GM12891 (cell line): Measurements from ENCODE around the gene CASP2.

Experiments used
- DNase-seq: peaks from one replicate; pipeline ENCODE4 v3.0.0; 2011; ENCODE audit warnings: low spot score; ENCODE audit not compliant: insufficient read length
- FAIRE-seq: peaks from 2 replicates; lab custom pipeline; 2011; peaks lifted over from hg19 to GRCh38; lab: Jason Lieb, UNC
- PAX5 ChIP-seq: IDR thresholded peaks from 2 replicates; pipeline ENCODE4 v1.6.1; 2011; ENCODE audit warnings: low read length, moderate library complexity, mild to moderate bottlenecking; ENCODE audit not compliant: insufficient read depth, severe bottlenecking
- POLR2A ChIP-seq: IDR thresholded peaks from 2 replicates; pipeline ENCODE4 v1.6.1; 2011; ENCODE audit warnings: low read depth, low read length, control low read depth
- POLR2AphosphoS5 ChIP-seq: IDR thresholded peaks from 2 replicates; pipeline ENCODE4 v1.6.1; 2011; ENCODE audit warnings: low read depth, low read length, control low read depth
- POU2F2 ChIP-seq: IDR thresholded peaks from 2 replicates; pipeline ENCODE4 v1.6.1; 2011; ENCODE audit warnings: low read depth, mild to moderate bottlenecking, control low read depth, low read length, moderate library complexity
- SPI1 ChIP-seq: IDR thresholded peaks from 2 replicates; pipeline ENCODE4 v1.6.1; 2011; ENCODE audit warnings: low read depth, low read length, control low read depth
- TAF1 ChIP-seq: IDR thresholded peaks from 2 replicates; pipeline ENCODE4 v1.6.1; 2011; ENCODE audit warnings: low read depth, low read length, control low read depth

CASP2 gene

DNA sequence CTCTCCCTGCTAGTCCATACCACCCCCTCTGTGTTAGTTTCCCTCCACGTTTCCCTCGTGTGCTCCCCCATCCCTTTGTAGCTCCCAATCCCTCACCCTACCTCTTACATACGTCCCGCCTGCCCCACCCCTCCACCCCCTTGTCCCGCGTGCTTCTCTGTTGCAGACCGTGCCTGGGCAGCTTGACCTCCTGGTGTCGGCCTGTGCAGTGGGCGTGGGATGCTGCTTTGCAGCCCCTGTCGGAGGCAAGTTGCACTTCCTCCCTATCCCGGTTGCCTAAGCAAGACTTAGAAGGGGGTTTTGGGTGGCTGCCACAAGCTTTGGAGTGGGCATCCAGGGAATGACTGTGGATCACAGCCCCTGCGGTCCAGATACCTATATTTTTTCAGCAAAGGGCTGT lies 35.5 kb downstream of the CASP2 start:
- TF ChIP-seq POLR2A (no peak), POU2F2 (no peak), SPI1 (peak; percentile 47), PAX5 (no peak), TAF1 (no peak), POLR2AphosphoS5 (no peak)
- FAIRE-seq = no peak
- DNase-seq = no peak

DNA sequence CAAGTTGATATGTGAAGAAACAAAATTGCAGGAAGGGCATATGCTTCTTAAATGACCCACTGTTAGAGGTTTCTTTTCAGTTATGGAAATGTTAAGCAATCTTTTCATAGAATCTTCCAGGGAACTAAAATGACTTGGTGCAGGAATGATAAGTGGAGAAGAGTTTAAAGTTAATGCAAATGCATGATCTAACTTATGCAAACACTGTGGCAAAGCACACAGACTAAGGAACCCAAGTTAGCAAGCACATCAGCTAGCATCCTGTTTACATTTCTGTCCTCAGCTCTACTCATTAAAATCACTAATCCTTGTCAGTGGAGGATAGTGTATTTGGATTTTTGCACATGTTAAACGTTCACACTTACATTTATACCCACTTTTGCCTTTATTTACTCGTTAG lies 37.1 kb downstream of the CASP2 start:
- peak; percentile 76 for TF ChIP-seq POU2F2
- no peak for TF ChIP-seq POLR2A
- peak; percentile 75 for FAIRE-seq
- DNase-seq = no peak

DNA sequence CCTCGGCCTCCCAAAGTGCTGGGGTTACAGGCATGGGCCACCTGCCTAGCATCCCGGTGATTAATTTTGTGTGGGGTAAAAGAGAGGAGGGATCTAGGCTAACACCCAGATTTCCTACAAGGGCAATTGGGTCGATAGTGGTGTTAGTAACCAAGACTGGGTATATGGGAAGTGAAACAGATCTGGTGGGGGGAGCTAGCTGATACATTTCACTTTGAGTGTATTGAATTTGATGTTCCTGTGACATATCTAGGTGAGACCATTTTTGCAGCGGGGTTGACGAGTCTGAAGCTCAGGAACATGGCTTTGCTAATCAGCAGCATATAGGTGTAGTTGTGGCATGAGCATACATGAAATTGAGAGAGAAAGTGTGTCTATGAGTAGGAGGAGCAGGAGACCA lies 39.8 kb downstream of the CASP2 start:
- TF ChIP-seq TAF1 = no peak
- peak; percentile 82 for TF ChIP-seq SPI1
- no peak for FAIRE-seq
- DNase-seq = no peak

DNA sequence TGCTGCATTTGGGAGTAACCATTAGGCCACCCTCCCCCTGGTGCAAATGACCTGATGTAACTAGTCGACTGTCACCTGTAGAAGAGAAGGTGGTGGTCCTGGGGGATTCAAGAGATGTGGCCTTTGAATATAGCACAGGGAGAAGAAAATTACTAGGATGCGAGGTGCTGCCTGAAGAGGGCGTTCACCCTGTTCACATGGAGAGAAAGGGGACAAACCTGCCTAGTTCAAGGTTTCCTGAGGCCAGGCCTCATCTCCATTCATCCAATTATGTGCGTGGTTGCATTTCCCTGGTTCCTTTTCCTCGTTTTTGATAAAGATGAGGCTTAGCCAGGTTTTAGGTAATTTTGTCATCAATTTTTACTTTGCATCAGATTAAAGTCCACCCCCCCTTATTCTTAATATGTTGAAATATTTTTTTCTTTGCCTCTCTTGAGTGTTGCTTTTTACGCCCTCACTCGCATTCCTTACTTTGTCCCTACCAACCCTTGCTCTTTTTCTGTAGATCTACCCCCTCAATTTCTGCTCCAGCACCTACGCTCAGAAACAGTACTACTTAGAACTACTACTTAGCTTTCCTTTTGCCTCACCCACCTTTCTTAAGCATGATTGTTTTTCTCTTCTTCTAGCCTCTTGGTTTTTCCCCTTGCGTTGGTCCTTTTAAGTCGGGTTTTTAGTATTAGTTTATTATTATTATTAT lies 41.5 kb downstream of the CASP2 start:
- FAIRE-seq (no peak), DNase-seq (no peak)
- TF ChIP-seq POLR2A (no peak), POU2F2 (no peak), POLR2AphosphoS5 (no peak), TAF1 (no peak), SPI1 (no peak), PAX5 (no peak)

DNA sequence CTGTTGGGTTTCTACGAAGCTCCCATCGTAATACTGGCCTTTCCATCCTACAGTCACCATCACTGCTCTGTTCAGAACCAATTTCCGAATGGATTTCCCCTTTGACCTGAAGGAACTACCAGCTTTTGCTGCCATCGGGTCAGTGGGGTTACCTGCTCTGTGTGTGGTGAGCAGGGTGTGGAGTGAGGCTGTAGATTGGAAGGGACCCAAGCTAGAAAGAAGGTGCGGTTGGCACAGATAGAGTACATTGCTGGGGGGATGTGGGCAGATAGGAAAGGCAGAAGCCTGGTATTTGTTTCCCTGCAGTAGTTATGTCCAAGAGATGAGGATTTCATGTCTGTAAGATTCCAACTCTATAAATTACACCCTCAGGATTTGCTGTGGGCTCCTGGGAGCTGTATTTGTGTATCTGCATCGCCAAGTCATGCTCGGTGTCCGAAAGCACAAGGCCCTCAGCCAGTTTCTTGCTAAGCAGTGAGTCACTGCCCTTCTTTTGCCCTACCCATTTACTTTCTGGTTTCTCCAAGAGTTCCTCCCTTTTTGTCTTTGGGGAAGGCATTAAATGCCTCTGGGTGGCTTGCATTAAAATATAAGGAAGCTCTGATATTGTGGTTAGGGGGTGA lies 43.1 kb downstream of the CASP2 start:
- no peak for DNase-seq
- no peak for FAIRE-seq
- TF ChIP-seq SPI1 (no peak), POU2F2 (no peak), POLR2A (no peak), POLR2AphosphoS5 (no peak), PAX5 (no peak), TAF1 (no peak)

DNA sequence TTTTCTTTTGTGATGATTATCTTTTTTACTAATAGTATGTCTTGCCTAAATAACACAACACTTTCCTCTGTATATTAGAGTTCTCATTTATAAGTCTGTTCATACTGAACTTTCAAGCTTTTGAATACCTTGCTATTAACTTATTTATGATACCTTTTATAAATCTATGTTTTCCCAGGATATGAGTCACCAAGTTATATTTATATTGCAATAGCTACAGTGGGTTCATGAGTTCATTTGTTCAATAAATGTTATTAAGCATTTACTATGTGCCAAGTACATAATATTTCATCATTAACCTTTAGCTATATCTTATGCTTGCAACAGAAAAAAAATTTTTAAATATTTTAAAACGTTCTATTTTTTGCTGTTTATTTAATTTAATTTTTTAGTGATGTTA lies 46.1 kb downstream of the CASP2 start:
- TF ChIP-seq TAF1 (no peak), POLR2A (no peak), PAX5 (no peak), POLR2AphosphoS5 (no peak), POU2F2 (no peak), SPI1 (no peak)
- FAIRE-seq (no peak), DNase-seq (no peak)

DNA sequence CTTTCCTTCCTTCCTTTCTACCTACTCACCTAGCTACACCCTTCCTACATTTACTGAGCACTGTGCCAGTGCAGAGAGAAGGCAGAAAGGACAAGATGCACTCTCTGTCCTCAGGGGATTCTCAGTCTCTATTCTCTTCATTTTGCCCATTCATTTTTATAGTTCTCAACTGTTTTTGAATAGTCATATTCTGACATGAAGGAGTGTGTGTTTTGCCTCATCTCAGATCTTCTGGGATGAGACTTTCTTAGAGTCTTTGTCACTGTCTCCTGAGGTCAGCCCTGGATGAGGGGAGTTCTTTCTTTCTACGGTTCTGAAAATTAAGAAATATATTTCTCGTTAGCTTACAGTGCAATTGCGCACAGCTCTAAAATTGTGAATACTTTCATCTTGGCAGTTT lies 49.1 kb downstream of the CASP2 start:
- FAIRE-seq (no peak), DNase-seq (no peak)
- TF ChIP-seq POLR2A (no peak), PAX5 (no peak)

DNA sequence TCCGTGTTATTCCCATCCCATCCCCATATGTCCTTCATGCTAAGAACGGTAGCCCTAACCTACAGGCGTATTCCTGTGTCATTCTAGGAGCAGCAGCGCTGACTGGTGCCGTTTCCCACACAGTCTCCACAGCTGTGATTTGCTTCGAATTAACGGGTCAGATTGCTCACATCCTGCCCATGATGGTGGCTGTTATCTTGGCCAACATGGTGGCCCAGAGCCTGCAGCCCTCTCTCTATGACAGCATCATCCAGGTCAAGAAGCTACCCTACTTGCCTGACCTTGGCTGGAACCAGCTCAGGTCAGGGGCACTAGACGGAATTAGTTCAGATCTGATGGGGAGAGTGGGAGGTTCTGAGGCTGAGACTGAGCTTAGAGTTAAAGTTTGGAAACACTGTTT lies 53.7 kb downstream of the CASP2 start:
- DNase-seq (no peak), FAIRE-seq (no peak)
- no peak for TF ChIP-seq PAX5
- TF ChIP-seq SPI1 = no peak
- TF ChIP-seq POLR2AphosphoS5 = no peak
- TF ChIP-seq POLR2A = no peak
- no peak for TF ChIP-seq TAF1
- TF ChIP-seq POU2F2 = no peak

DNA sequence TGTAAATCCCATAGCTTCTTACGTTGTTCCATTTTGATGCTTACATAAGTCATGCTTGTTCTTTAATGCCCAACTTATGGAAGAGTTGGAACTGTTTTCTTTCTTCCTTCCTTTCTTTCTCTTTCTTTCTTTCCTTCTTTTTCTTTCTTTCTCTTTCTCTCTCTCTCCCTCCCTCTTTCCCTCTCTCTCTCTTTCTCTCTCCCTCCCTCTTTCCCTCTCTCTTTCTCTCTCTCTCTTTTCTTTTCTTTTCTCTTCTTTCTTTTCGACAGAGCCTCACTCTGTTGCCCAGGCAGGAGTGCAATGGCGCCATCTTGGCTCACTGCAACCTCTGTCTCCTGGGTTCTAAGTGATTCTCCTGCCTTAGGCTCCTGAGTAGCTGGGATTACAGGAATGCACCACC lies 55.4 kb downstream of the CASP2 start:
- no peak for TF ChIP-seq SPI1
- TF ChIP-seq POLR2AphosphoS5 = no peak
- no peak for TF ChIP-seq TAF1
- no peak for FAIRE-seq
- DNase-seq = no peak

DNA sequence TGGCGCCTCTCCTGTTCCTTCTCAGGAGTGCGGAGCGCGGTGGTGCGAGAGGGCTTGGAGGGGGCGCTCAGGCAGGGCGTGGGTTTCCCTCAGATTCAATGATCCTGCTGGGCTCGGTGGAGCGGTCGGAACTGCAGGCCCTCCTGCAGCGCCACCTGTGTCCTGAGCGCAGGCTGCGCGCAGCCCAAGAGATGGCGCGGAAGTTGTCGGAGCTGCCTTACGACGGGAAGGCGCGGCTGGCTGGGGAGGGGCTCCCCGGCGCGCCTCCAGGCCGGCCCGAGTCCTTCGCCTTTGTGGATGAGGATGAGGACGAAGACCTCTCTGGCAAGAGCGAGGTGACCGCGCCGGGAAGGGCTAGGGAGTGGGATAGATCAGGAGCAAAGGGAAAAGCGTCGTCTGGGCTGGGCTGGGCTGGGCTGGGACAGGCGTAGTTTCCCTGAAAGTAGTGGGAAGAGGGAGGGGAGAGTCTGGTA lies 57.3 kb downstream of the CASP2 start:
- TF ChIP-seq POLR2AphosphoS5 (no peak), TAF1 (no peak), POU2F2 (no peak), POLR2A (no peak), SPI1 (no peak)
- DNase-seq = peak; percentile 44
- no peak for FAIRE-seq

DNA sequence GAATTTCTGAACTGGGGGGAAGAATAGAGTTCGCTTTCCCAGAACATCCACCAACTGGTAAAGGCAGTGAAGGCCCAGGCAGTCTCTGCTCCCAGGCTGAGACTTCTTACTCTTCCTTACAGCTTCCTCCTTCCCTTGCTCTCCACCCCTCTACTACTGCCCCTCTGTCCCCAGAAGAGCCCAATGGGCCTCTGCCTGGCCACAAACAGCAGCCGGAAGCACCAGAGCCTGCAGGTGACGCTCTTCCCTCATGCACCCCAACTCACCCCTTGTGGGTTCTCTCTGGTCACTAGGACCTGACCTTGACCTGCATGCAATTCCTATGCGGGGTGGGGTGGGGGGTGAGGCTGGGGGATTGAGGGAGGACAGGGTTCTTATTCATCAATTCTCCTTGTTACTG lies 57.9 kb downstream of the CASP2 start:
- DNase-seq (no peak), FAIRE-seq (no peak)
- no peak for TF ChIP-seq TAF1
